ENCODE results near the gene ENPP3. TPM values are rescaled to one million over a fixed set of nuclear protein-coding genes. Genes with fewer than 3 reads are reported as not detected.

The ENPP3 gene
- total and polyA plus RNA-seq, 10 of the 15 experiments (the other 5 are each of a cell fraction or from before 2014, with no cell fraction given) = 0.01 TPM; not detected in 9

DNA sequence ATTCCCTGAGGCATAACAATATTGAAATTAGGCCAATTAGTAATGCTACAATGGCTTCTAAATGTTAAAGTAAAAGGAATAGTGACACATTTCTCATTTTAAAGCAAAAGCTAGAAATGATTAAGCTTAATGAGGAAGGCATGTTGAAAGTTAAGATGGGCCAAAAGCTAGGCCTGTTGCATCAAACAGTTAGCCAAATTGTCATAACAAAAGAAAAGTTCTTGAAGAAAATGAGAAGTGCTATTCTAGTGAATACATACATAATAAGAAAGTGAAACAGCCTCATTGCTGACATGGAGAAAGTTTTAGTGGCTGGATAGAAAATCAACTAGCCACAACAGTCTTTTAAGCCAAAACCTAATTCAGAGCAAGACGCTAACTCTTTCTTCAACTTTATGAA is 51.2 kb downstream of the ENPP3 start (continued):
- peak; percentile 74 for TF ChIP-seq GABPA (IDR thresholded peaks at IDR 0.05; ENCODE audit: low read depth)
- 0 out of 2 replicates have a peak, but pooled peaks have one; percentile 11 for TF ChIP-seq SPI1 (IDR thresholded peaks at IDR 0.05; ENCODE audit: borderline replicate concordance, insufficient read depth, low read depth, low read length)
- TF ChIP-seq, protein P1, sequence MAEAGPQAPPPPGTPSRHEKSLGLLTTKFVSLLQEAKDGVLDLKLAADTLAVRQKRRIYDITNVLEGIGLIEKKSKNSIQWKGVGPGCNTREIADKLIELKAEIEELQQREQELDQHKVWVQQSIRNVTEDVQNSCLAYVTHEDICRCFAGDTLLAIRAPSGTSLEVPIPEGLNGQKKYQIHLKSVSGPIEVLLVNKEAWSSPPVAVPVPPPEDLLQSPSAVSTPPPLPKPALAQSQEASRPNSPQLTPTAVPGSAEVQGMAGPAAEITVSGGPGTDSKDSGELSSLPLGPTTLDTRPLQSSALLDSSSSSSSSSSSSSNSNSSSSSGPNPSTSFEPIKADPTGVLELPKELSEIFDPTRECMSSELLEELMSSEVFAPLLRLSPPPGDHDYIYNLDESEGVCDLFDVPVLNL (IDR thresholded peaks at IDR 0.05; ENCODE audit: low read depth, low read length) = no peak
- TF ChIP-seq TCF7 (IDR thresholded peaks at IDR 0.05; ENCODE audit: borderline replicate concordance) = peak; percentile 68; the same call in 1 of the 2 replicates
- TF ChIP-seq MTA2 (IDR thresholded peaks at IDR 0.05; ENCODE audit: low read depth) = no peak
- no peak for TF ChIP-seq CHD4 (IDR thresholded peaks at IDR 0.05)
- TF ChIP-seq IRF4 (IDR thresholded peaks at IDR 0.05; ENCODE audit: low read depth, low read length) = peak; percentile 90
- TF ChIP-seq ZZZ3 (IDR thresholded peaks at IDR 0.05; ENCODE audit: control insufficient read depth, insufficient read length, low read depth) = no peak
- TF ChIP-seq NBN (IDR thresholded peaks at IDR 0.05) = no peak
- TF ChIP-seq, protein P2, sequence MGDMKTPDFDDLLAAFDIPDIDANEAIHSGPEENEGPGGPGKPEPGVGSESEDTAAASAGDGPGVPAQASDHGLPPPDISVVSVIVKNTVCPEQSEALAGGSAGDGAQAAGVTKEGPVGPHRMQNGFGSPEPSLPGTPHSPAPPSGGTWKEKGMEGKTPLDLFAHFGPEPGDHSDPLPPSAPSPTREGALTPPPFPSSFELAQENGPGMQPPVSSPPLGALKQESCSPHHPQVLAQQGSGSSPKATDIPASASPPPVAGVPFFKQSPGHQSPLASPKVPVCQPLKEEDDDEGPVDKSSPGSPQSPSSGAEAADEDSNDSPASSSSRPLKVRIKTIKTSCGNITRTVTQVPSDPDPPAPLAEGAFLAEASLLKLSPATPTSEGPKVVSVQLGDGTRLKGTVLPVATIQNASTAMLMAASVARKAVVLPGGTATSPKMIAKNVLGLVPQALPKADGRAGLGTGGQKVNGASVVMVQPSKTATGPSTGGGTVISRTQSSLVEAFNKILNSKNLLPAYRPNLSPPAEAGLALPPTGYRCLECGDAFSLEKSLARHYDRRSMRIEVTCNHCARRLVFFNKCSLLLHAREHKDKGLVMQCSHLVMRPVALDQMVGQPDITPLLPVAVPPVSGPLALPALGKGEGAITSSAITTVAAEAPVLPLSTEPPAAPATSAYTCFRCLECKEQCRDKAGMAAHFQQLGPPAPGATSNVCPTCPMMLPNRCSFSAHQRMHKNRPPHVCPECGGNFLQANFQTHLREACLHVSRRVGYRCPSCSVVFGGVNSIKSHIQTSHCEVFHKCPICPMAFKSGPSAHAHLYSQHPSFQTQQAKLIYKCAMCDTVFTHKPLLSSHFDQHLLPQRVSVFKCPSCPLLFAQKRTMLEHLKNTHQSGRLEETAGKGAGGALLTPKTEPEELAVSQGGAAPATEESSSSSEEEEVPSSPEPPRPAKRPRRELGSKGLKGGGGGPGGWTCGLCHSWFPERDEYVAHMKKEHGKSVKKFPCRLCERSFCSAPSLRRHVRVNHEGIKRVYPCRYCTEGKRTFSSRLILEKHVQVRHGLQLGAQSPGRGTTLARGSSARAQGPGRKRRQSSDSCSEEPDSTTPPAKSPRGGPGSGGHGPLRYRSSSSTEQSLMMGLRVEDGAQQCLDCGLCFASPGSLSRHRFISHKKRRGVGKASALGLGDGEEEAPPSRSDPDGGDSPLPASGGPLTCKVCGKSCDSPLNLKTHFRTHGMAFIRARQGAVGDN (IDR thresholded peaks at IDR 0.05) = no peak
- TF ChIP-seq ZSCAN29 (IDR thresholded peaks at IDR 0.05) = no peak
- 0 out of 3 replicates have a peak, but pooled peaks have one; percentile 10 for TF ChIP-seq POU2F2 (IDR thresholded peaks at IDR 0.05; ENCODE audit: borderline replicate concordance, low read depth, low read length)
- TF ChIP-seq BHLHE40 (IDR thresholded peaks at IDR 0.05; ENCODE audit: borderline replicate concordance in 1 of 2, low read depth in 2 of 2, low read length in 1 of 2) = no peak
- 0 out of 2 replicates have a peak, but pooled peaks have one; percentile 30 for TF ChIP-seq CREB1 (IDR thresholded peaks at IDR 0.05; ENCODE audit: low read depth)
- TF ChIP-seq IKZF1 (conservative IDR thresholded peaks at IDR 0.05) = no peak
- no peak for TF ChIP-seq SIX5 (IDR thresholded peaks at IDR 0.05; ENCODE audit: low read depth, low read length, severe bottlenecking)
- TF ChIP-seq EED (IDR thresholded peaks at IDR 0.05; ENCODE audit: low read depth) = peak; percentile 58; the same call in 1 of the 2 replicates
- peak; percentile 69; the same call in 1 of the 2 replicates for TF ChIP-seq MTA3 (IDR thresholded peaks at IDR 0.05; ENCODE audit: borderline replicate concordance, low read length)

Data from GM12878 (cell line).